Neural cell (in vitro differentiated cells): Measurements from ENCODE around the gene DTX1.

ENCODE experiments used
- CTCF ChIP-seq: fragments of 450-650 bp; IDR thresholded peaks from 2 replicates; pipeline ENCODE4 v1.5.1; 2014; ENCODE audit warnings: antibody characterized with exemption, mild to moderate bottlenecking, moderate library complexity; ENCODE audit not compliant: poor library complexity, severe bottlenecking
- EP300 ChIP-seq: fragments of 450-650 bp; conservative IDR thresholded peaks from 2 replicates; pipeline ENCODE4 v1.6.1; 2014; ENCODE audit warnings: antibody characterized with exemption, mild to moderate bottlenecking, moderate library complexity; ENCODE audit not compliant: poor library complexity, severe bottlenecking
- EZH2 ChIP-seq: fragments of 200-600, 300-800 bp; shearing (Covaris generic), sonication (generic); IDR thresholded peaks from 2 replicates; pipeline ENCODE4 v1.6.1; 2014; ENCODE audit warnings: antibody characterized with exemption, low read length, borderline replicate concordance, mild to moderate bottlenecking; ENCODE audit not compliant: insufficient read depth, poor library complexity, severe bottlenecking
- MXI1 ChIP-seq: fragments of 450-650 bp; conservative IDR thresholded peaks from 2 replicates; pipeline ENCODE4 v1.6.1; 2014; ENCODE audit warnings: antibody characterized with exemption, mild to moderate bottlenecking; ENCODE audit not compliant: poor library complexity, severe bottlenecking
- POLR2AphosphoS5 ChIP-seq: IDR thresholded peaks from 2 replicates; pipeline ENCODE4 v1.6.1; 2012
- RAD21 ChIP-seq: fragments of 450-650 bp; conservative IDR thresholded peaks from 2 replicates; pipeline ENCODE4 v1.6.1; 2014; ENCODE audit warnings: antibody characterized with exemption, mild to moderate bottlenecking, moderate library complexity
- REST ChIP-seq: IDR thresholded peaks from 2 replicates; pipeline ENCODE4 v1.6.1; 2012; ENCODE audit warnings: borderline replicate concordance
- SMC3 ChIP-seq: fragments of 450-650 bp; conservative IDR thresholded peaks from 2 replicates; pipeline ENCODE4 v1.6.1; 2014; ENCODE audit warnings: antibody characterized with exemption, mild to moderate bottlenecking, moderate library complexity; ENCODE audit not compliant: poor library complexity
- TAF1 ChIP-seq: IDR thresholded peaks from 2 replicates; pipeline ENCODE4 v1.6.1; 2012; ENCODE audit warnings: low read depth

- no peak for TF ChIP-seq POLR2AphosphoS5
- TF ChIP-seq EZH2: no peak
- no peak for TF ChIP-seq CTCF
- no peak for TF ChIP-seq RAD21
- no peak for TF ChIP-seq MXI1
- TF ChIP-seq SMC3: no peak
- no peak for TF ChIP-seq EP300
- no peak for TF ChIP-seq REST
- no peak for TF ChIP-seq TAF1
These were observed 60.3 kb downstream of the DTX1 start for GRCh38 chr12:113116875-113117274.
